GM10847 (cell line): ENCODE data around the gene HRH1.

Experiments used
- POLR2A ChIP-seq: IDR thresholded peaks from 2 replicates; pipeline ENCODE4 v1.6.1; 2011; ENCODE audit not compliant: insufficient read length; ENCODE audit errors: extremely low read depth

Gene HRH1

GRCh38 chr3:11162401-11163345, 8.4 kb downstream of the HRH1 start:
- TF ChIP-seq POLR2A: no peak

- no peak for TF ChIP-seq POLR2A
Measured at GRCh38 chr3:11164607-11165006, 10.3 kb downstream of the HRH1 start.

DNA sequence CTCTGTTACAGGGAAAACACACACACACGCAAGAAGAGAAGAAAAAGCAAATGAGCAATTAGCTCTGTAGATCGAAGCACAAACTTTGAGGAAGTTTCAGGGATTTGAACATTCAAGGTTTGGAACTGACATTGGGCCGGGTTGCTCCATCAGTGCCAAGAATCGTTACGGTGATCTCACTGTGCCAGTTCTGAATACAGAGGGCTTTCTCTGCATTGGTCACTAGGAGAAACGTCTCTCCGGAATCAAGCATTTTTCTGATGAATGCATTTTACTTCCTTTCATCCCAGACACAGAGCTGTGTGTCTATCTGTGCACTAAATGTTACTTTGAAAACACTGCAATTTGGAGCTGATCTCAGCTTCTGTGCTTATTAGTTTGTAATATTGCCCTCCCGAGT, 11.2 kb downstream of the HRH1 start:
- no peak for TF ChIP-seq POLR2A

- TF ChIP-seq POLR2A: no peak
Measured at GRCh38 chr3:11167590-11167989, 13.3 kb downstream of the HRH1 start.

- TF ChIP-seq POLR2A: no peak
Measured at GRCh38 chr3:11168406-11168805, 14.1 kb downstream of the HRH1 start.

DNA sequence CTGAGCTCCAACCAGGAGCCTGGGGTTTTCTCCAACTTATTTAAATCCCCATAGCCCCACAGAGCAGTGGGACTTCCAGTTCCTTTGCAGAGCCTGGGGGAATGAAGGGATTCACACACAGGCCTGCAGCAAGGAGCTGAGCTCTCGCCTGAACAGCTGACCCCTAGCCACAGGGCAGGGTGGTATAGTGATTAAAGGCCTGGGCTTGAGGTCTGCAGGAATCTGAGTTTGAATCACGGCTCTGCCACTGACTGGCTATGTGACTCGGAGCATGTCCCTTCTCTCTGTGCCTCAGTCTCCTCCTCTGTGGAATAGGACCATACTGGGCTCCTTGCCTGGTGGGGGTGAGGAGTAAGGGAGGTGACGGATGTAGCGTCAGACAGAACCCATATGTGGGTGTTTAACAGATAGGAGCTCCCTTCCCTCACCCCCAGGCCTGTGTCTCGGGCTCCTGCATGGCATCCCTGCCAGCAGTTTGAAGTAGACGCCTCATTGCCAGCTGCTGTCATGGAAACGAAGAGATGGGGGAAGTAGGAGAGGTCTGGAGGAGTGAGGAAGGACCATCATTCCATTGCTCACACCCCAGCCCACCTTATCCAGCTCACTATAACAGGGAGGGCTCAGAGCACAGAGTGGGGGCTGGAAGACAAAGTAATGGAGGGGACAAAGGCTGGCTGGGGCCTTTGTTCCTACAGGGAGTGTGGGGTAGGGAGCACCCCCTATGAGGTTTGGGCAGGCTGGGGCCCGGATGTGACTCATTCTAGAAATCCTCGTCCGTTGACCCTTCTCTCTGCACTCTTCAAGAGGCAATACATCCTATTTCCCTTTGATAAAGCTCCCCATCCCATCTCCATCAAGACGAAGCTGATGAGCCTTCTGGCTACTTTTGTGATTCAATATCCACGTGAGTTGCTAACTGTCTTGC, 14.8 kb downstream of the HRH1 start:
- TF ChIP-seq POLR2A: no peak

DNA sequence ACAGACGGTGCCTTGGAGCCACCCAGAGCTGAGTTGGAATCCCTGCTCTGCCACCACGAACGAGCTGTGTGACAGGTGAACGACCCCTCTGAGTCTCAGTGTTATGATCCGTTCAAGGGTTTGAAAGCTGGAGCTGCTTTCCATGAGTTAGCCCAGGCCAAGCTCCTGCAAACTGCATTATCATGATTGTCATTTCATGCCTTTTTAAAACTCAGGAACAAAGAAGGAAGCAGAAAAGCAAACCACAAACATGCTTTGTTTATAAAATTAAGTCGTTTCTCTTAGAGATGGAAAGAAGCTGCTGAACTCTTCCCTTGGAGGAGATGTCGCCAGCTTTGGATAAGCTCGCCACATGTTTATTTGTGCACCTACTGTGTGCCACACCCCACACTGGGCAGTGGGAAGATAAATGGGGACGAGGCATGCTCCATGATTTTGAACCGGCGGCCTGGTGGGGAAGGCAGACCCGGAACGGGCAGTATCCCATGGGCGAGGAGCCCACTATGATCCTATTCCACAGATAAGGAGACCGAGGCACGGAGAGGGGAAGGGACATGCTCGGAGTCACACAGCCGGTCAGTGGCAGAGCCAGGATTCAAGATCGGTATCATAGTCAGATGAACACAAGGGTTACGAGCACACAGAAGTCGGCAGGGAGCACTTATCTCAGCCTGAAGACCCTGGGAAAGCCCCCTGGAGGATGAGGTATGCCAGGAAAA, 15.9 kb downstream of the HRH1 start:
- TF ChIP-seq POLR2A: no peak

GRCh38 chr3:11172096-11172690, 17.9 kb downstream of the HRH1 start:
- TF ChIP-seq POLR2A: no peak

DNA sequence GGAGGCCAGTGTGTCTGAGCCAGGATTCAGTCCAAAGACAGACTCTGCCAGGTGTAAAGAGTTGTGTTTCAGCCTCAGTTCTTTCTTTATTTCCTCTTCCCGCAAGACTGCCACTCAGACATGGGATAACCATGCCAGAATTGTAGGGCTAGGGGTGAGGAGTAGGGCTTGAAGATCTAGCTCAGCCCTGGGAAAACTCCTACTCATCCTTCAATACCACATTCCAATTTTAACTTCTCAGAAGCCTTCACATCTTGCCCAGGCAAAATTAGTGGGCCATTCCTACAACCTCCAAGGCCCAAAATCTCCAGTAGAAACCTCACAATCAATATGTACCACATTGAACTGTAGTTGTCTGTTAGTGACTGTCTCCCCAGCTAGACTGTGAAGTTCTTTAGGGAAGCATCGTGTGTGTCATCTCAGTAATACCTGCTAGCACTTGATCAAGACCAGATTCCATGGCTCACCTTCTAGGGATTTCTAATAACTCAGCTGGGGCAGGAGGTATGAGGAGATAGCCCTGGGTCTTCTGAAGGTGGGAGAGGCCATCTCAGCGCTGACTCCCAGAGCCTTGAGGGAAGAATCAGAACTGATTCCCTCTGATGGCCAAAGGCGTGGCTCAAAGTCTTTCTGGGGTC, 19.7 kb downstream of the HRH1 start:
- TF ChIP-seq POLR2A: no peak

DNA sequence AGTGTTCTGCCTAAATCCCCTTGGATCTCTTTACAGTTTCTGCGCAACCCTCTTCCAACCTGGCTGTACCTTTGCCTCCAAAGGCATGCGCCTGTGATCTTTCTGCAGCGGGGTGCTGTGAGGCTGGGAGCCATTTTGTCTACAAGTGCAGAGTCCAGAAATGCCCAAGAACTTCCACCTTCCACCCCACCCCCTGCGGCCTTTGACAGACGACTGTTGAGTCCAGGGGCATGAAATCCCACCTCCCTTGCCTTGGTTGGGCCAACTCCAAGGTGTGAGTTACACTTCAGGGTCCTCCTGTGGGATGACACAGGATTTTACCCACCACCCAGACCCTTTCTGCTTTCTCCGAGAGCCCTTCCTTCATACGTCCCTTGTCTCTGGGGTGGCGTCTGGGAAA, 24.1 kb downstream of the HRH1 start:
- TF ChIP-seq POLR2A: no peak

DNA sequence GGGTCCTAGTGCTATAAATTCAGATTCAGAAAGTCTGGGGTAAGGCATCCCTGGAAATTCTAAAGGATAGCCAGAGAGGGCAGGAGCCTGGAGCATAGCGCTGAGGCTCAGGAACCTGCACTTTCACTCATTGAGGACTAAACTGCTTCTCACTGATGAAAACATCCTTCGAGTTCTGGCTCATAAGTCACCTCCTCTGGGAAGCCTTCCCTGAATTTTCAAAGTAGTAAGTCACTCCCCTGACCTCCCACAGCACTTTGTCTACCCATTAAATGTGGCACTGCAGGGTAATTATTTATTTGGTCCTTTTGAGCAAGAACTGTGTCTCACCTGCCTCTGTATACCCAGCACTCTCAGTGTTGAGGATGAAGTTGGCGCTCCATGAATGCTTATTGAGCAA, 30.9 kb downstream of the HRH1 start:
- TF ChIP-seq POLR2A: no peak

DNA sequence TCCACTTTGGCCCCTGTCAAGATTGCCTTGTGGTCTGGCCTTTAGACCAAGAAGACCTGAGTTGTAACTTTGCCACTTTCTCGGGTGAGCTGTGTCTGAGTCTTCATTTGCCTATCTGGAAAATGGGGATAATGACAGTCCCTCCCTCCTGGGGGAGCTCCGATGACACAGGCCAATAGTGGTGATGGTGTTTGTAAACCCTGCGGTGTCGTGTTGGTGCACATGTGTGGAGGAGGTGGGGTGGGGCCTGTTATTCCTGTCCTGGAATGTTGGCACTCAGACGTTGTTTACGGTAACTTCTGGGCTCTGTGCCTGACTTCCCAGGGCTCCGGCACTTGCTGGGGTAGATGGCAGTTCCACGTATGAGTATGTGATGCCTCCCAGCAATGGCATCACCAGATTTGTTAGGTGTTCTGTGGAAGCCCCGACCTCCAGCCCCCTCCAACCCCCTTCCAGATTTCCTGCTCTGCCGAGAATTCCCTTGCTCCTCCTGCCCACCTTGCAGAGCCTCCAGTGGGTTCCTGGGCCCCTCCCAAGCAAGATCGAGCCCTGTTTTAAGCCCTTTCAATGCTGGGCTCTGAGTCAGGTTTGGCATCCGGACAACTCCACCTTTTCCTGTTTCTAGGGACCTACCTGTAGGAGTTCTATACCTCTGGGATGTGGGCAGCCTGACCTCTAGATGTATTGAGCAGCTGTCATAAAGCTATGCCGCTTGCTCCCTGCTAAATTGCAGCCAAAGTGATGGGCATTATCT, 31.4 kb downstream of the HRH1 start:
- TF ChIP-seq POLR2A: no peak

- TF ChIP-seq POLR2A: no peak
Measured at GRCh38 chr3:11186318-11186692, 32.0 kb downstream of the HRH1 start.

DNA sequence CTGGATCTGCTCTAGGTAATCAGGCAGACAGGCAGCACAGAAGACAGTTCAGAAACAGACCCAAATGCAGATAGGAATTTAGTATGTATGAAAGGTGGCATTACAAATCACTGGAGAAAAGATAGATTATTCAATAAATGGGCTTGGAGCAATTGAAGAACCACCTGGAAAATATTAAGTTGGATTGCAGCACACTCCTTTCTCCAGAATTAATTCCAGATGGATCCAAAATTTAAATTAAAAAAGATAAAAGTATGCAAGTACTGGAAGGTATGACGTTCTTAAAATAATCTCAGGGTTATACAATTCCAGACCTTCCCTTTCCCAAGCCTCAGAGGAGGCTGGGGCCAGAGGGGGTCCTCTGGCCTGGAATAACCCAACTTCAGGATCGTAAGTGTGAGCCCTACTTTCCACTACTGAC, 32.5 kb downstream of the HRH1 start:
- TF ChIP-seq POLR2A: no peak
